Upper lobe of left lung (tissue), 4 donors: ENCODE measurements around the gene GOLGA6L9.
"Not testable (repeated sequence)": the region's sequence is repeated elsewhere in the genome, so short reads cannot be mapped to it uniquely, and the experiment has no call there.

Experiments
- CTCF ChIP-seq, 6 experiments: fragments of 450-650 bp in 4 of 6; fragments of 200-600 bp in 2 of 6; sonication (generic) in 2 of 6; IDR thresholded peaks; one replicate each; pipeline ENCODE4 v1.5.1; 2016 to 2019; ENCODE audit warnings: antibody characterized with exemption in 6 of 6
- EP300 ChIP-seq, 4 donors: sonication (generic); formaldehyde crosslinking; IDR thresholded peaks; one replicate each; pipeline ENCODE4 v1.5.1; 2017; ENCODE audit warnings: antibody characterized with exemption in 4 of 4, control low read depth in 2 of 4
- POLR2A ChIP-seq, 4 donors: fragments of 450-650 bp; IDR thresholded peaks; one replicate each; pipeline ENCODE4 v1.5.1; 2016 to 2017; ENCODE audit warnings: antibody characterized with exemption in 4 of 4, mild to moderate bottlenecking in 2 of 4

GRCh38 chr15:82381330-82381955 is 48.2 kb upstream of the GOLGA6L9 start:
- not testable (repeated sequence) for TF ChIP-seq CTCF, POLR2A, EP300 (IDR thresholded peaks at IDR 0.05)
